IMR-90 (cell line): ENCODE data around the gene PRELID1.

Source experiments
- BHLHE40 ChIP-seq: fragments of 150-350 bp; IDR thresholded peaks from 2 replicates; pipeline ENCODE4 v1.6.1; 2016; ENCODE audit warnings: mild to moderate bottlenecking, low read depth, low read length
- CEBPB ChIP-seq: IDR thresholded peaks from 2 replicates; pipeline ENCODE4 v1.6.1; 2012; ENCODE audit warnings: low read depth, low read length, improper control_type of control experiment
- CHD1 ChIP-seq: IDR thresholded peaks from 2 replicates; pipeline ENCODE4 v1.6.1; 2012; ENCODE audit warnings: low read depth, low read length, improper control_type of control experiment
- FOS ChIP-seq: fragments of 150-350 bp; IDR thresholded peaks from 2 replicates; pipeline ENCODE4 v1.6.1; 2016; ENCODE audit warnings: low read depth, low read length
- MAFK ChIP-seq: IDR thresholded peaks from 2 replicates; pipeline ENCODE4 v1.6.1; 2012; ENCODE audit warnings: low read depth, low read length, improper control_type of control experiment
- MAZ ChIP-seq: IDR thresholded peaks from 2 replicates; pipeline ENCODE4 v1.6.1; 2012; ENCODE audit warnings: low read depth, mild to moderate bottlenecking, low read length, improper control_type of control experiment, moderate library complexity, borderline replicate concordance
- MXI1 ChIP-seq: IDR thresholded peaks from 2 replicates; pipeline ENCODE4 v1.6.1; 2012; ENCODE audit warnings: low read depth, mild to moderate bottlenecking, low read length, moderate library complexity, borderline replicate concordance
- POLR2A ChIP-seq: IDR thresholded peaks from 2 replicates; pipeline ENCODE4 v1.6.1; 2012; ENCODE audit warnings: mild to moderate bottlenecking, low read depth, low read length
- RAD21 ChIP-seq: IDR thresholded peaks from 2 replicates; pipeline ENCODE4 v1.6.1; 2012; ENCODE audit warnings: low read length, improper control_type of control experiment
- RFX5 ChIP-seq: IDR thresholded peaks from 2 replicates; pipeline ENCODE4 v1.8.0; 2012; ENCODE audit warnings: low read depth, mild to moderate bottlenecking, low read length, moderate library complexity
- SMC3 ChIP-seq: fragments of 150-350 bp; IDR thresholded peaks from 2 replicates; pipeline ENCODE4 v1.6.1; 2016; ENCODE audit warnings: low read depth, mild to moderate bottlenecking, antibody characterized with exemption, low read length, moderate library complexity
- TF ChIP-seq, protein P1 (sequence below): conservative IDR thresholded peaks from 2 replicates; pipeline ENCODE4 v1.5.1; 2012; ENCODE audit warnings: mild to moderate bottlenecking, low read depth, low read length, improper control_type of control experiment

GRCh38 chr5:177269232-177269895 is 34.2 kb upstream of the PRELID1 start:
- TF ChIP-seq, protein P1, sequence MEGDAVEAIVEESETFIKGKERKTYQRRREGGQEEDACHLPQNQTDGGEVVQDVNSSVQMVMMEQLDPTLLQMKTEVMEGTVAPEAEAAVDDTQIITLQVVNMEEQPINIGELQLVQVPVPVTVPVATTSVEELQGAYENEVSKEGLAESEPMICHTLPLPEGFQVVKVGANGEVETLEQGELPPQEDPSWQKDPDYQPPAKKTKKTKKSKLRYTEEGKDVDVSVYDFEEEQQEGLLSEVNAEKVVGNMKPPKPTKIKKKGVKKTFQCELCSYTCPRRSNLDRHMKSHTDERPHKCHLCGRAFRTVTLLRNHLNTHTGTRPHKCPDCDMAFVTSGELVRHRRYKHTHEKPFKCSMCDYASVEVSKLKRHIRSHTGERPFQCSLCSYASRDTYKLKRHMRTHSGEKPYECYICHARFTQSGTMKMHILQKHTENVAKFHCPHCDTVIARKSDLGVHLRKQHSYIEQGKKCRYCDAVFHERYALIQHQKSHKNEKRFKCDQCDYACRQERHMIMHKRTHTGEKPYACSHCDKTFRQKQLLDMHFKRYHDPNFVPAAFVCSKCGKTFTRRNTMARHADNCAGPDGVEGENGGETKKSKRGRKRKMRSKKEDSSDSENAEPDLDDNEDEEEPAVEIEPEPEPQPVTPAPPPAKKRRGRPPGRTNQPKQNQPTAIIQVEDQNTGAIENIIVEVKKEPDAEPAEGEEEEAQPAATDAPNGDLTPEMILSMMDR, result no peak
- no peak for TF ChIP-seq MAFK
- TF ChIP-seq RAD21, result no peak
- no peak for TF ChIP-seq MXI1
- no peak for TF ChIP-seq CEBPB
- TF ChIP-seq RFX5, result no peak
- no peak for TF ChIP-seq MAZ
- no peak for TF ChIP-seq POLR2A
- no peak for TF ChIP-seq FOS
- TF ChIP-seq SMC3, result no peak
- no peak for TF ChIP-seq CHD1
- no peak for TF ChIP-seq BHLHE40
